HG03064 (cell line): ENCODE results near the gene CTNNA2.

Experiments used
- ATAC-seq: cut with Tn5 transposase; IDR thresholded peaks from one replicate; pipeline ENCODE4 v1.9.1; 2021; ENCODE audit warnings: low read depth; ENCODE audit not compliant: unreplicated experiment

Gene CTNNA2

GRCh38 chr2:80573167-80573566, 1060.3 kb downstream of the CTNNA2 start:
- no peak for ATAC-seq

GRCh38 chr2:80573950-80574349, 1061.1 kb downstream of the CTNNA2 start:
- ATAC-seq = no peak

GRCh38 chr2:80579756-80580155, 1066.9 kb downstream of the CTNNA2 start:
- ATAC-seq = no peak

- ATAC-seq = no peak
Measured at GRCh38 chr2:80591233-80591632, 1078.4 kb downstream of the CTNNA2 start.

- no peak for ATAC-seq
Measured at GRCh38 chr2:80592106-80592505, 1079.3 kb downstream of the CTNNA2 start.

GRCh38 chr2:80610108-80610507, 1097.3 kb downstream of the CTNNA2 start:
- no peak for ATAC-seq

GRCh38 chr2:80621656-80622055, 1108.8 kb downstream of the CTNNA2 start:
- no peak for ATAC-seq

GRCh38 chr2:80624062-80624461, 1111.2 kb downstream of the CTNNA2 start:
- ATAC-seq = no peak

GRCh38 chr2:80634590-80634989, 1121.7 kb downstream of the CTNNA2 start:
- ATAC-seq = no peak

GRCh38 chr2:80638783-80639182, 1125.9 kb downstream of the CTNNA2 start:
- no peak for ATAC-seq

- ATAC-seq = no peak
Measured at GRCh38 chr2:80642465-80642864, 1129.6 kb downstream of the CTNNA2 start.

GRCh38 chr2:80643598-80643997, 1130.7 kb downstream of the CTNNA2 start:
- no peak for ATAC-seq

GRCh38 chr2:80651435-80651834, 1138.6 kb downstream of the CTNNA2 start:
- ATAC-seq = no peak

- no peak for ATAC-seq
Measured at GRCh38 chr2:80655265-80655664, 1142.4 kb downstream of the CTNNA2 start.

- ATAC-seq = no peak
Measured at GRCh38 chr2:80670763-80671162, 1157.9 kb downstream of the CTNNA2 start.

- no peak for ATAC-seq
Measured at GRCh38 chr2:80687524-80687923, 1174.7 kb downstream of the CTNNA2 start.

- no peak for ATAC-seq
Measured at GRCh38 chr2:80689106-80689505, 1176.3 kb downstream of the CTNNA2 start.
